Epithelial cell of proximal tubule (primary cell): ENCODE measurements around the gene SF3B4. TPM values are rescaled to one million over a fixed set of nuclear protein-coding genes. Genes with fewer than 3 reads are reported as not detected.
"Not testable (repeated sequence)": the region's sequence is repeated elsewhere in the genome, so short reads cannot be mapped to it uniquely, and the experiment has no call there.

Source experiments
- DNase-seq: peaks from one replicate; pipeline ENCODE4 v3.0.0-alpha.2; 2011; ENCODE audit warnings: low read depth
- H3K4me3 ChIP-seq: 2 replicates; pipeline ENCODE4 v1.5.1; 2011; ENCODE audit warnings: low read depth, mild to moderate bottlenecking, low read length
- total RNA-seq: library from RNA; depleted of rRNA; stranded (reverse); fragments of >200 nt; gene quantifications from 2 replicates; pipeline ENCODE4 v1.2.3, GENCODE V29; 2015
- TF ChIP-seq, protein P1 (sequence below): conservative IDR thresholded peaks from 2 replicates; pipeline ENCODE4 v1.5.1; 2012; ENCODE audit warnings: low read depth, mild to moderate bottlenecking, low read length

Gene SF3B4
- total RNA-seq, 1 donor from 2014 or later = 7.7 TPM

DNA sequence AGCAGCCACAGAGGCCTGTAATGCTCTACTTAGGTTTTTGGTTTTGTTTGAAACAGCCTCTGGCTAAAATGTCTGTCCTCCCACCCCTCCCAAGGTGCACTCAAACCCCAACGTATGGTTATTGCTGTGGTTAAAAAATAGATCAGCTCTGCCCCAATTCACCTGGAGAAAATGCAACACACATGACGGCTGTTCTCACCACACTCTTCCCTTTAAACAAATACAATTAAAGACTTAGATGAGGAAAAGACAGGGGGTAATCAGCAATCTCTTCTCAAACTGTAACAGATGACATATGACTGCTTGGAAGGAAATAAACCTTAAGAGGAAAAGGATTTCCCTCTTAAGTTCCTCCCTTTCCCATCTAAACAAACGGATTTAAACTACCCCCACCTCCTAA lies 15.3 kb upstream of the SF3B4 start:
- TF ChIP-seq, protein P1, sequence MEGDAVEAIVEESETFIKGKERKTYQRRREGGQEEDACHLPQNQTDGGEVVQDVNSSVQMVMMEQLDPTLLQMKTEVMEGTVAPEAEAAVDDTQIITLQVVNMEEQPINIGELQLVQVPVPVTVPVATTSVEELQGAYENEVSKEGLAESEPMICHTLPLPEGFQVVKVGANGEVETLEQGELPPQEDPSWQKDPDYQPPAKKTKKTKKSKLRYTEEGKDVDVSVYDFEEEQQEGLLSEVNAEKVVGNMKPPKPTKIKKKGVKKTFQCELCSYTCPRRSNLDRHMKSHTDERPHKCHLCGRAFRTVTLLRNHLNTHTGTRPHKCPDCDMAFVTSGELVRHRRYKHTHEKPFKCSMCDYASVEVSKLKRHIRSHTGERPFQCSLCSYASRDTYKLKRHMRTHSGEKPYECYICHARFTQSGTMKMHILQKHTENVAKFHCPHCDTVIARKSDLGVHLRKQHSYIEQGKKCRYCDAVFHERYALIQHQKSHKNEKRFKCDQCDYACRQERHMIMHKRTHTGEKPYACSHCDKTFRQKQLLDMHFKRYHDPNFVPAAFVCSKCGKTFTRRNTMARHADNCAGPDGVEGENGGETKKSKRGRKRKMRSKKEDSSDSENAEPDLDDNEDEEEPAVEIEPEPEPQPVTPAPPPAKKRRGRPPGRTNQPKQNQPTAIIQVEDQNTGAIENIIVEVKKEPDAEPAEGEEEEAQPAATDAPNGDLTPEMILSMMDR = no peak

DNA sequence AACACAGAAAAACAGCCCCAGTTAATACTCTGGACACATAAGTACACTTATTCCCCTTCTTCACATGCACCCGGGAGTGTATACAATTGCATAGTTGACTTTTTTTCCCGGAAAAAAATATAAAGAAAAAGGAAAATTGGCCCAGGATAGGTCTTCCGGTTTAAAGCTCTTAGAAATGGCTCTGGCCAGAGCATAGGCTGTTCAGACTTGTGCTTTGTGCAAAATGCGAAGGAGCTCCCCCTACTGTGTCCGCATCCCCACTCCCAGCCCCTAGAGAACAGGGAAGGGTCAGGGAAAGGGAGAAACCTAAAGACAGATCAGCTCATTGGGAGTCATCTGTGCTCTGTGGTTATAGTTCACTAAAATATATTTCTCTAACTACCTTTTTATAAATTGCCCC lies 14.6 kb upstream of the SF3B4 start:
- no peak for DNase-seq
- TF ChIP-seq, protein P1 = no peak
- H3K4me3 ChIP-seq = no peak overlapping the region

More for the DNA sequence above, 15.3 kb upstream of the SF3B4 start:
- DNase-seq = no peak
- no peak overlapping the region for H3K4me3 ChIP-seq

DNA sequence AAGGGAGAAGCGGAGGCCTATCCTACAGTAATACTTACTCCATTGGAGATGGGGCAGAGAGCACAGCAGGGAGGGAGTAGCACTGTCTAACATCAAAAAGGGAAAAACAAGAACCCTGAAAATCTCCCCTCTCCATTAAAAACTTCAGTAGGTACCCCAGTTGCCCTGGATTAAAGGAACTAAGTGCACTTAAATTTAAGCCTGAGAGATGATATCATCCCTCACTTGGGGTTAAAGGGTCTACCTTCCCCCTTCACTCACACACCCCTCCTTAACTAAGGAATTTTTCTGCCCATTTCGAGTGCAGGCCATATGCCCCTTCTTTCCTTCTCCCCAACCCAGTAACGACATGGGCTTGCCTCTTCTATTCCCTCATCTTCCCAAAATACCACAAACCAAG lies 12.8 kb upstream of the SF3B4 start:
- TF ChIP-seq, protein P1 = no peak
- no peak overlapping the region for H3K4me3 ChIP-seq

DNA sequence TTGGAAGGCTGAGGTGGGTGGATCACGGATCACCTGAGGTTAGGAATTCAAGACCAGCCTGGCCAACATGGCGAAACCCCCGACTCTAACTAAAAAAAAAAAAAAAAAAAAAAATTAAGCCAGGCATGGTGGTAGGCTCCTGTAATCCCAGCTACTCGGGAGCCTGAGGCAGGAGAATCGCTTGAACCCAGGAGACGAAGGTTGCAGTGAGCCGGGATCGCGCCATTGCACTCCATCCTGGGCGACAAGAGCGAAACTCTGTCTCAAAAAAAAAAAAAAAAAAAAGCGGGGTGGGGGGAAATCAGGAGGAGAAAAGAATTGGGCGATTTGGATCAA lies 11.0 kb upstream of the SF3B4 start:
- H3K4me3 ChIP-seq = peak overlapping the region; percentile 39
- not testable (repeated sequence) for DNase-seq

More for the DNA sequence above, 12.8 kb upstream of the SF3B4 start:
- no peak for DNase-seq

DNA sequence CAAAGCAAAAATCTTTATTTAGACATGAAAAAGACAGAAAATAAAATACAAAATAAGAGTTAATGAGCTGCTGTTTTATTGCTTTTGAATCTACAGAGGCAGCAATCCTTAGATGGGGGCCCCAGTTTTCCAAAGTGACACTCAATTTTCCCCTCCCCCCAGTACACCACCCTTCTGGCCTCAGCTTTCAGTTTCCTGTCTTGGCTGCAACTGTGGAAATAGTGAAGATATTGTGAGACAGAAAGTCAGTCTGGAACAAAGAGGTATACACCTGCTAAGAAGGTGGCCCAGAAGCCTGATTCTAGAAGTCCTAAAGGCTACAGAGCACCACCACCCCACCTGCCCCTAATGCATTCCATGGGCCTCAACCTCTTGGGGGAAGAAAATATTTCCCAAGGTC lies 10.2 kb upstream of the SF3B4 start:
- no peak for DNase-seq
- TF ChIP-seq, protein P1 = no peak
- H3K4me3 ChIP-seq = no peak overlapping the region

DNA sequence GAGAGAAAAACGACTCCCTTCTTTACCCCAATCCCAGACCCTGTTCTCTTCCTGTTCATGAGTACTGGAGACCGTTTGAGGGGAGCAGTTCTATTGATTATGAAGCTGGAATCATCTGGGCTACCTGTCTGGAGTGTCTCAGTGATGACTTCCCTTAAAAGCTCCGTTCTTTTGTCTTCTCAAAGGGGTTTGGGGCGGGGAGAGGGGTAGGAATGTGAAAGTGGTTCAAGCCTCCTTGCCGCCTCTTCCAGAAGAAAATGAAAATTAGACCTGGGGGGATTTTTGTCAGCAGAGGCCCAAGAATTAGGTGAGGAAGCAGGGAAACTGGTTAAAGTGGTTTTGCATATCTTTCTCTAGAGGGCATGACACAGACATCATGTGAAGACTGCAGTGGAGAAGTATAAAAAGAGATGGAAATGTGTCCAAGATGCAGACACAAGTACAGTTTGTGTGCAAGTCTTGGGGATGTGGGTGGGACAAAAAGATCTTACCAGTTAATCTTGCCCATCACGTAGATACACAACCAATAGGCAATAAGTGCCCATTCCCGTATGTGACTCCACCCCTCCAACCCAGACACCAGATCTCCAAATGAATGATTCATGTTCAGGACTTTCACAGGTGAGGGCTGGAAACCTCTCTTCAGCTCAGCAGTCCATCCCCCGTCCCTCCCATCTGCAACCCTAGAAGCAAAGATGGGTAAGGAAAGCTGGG lies 9.5 kb upstream of the SF3B4 start:
- DNase-seq = no peak
- H3K4me3 ChIP-seq = peak overlapping the region; percentile 83
- TF ChIP-seq, protein P1 = peak; percentile 10

GRCh38 chr1:149936170-149936991 lies 8.8 kb upstream of the SF3B4 start, which contains the start of gene MTMR11:
Gene MTMR11, minus strand, starts transcription at chr1:149936879. Its CDS starts 232 bp downstream, at chr1:149936647.
- DNase-seq = no peak

More at GRCh38 chr1:149936170-149936991, 8.8 kb upstream of the SF3B4 start, which contains the start of gene MTMR11:
- TF ChIP-seq, protein P1 = no peak
- H3K4me3 ChIP-seq = peak within 1 kb of the TSS; percentile 83
